Measurements from ENCODE around the gene HIF3A.

DNA sequence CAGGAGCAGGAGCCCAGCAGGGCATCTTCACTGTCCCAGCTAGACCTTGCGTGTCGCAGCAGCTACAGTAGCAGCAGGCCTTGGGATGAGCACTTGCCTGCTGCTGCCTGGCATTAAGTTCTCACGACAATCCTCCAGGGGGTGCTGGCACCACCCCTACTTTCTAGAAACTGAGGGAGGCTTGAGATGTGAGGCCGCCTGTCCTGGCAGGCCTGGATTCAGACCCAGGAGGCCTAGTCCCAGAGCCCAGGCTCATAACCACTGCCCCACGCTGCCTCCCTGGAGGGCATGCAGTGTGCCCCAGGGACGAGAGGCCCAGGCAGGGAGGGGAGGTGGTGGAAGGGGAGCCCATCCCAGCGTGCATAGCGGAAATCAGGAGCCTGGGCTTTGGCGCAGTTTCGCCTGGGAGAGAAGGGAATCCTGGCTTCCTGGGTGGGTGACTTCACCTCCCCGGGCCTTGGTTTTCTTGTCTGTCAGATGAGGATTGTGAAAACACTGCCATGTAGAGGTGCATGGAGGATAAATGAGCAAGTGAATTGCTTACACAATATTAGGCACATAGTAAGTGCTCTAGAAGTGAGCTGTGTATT is 76.2 kb downstream of the HIF3A start:
- no peak for TF ChIP-seq POLR2AphosphoS5 (IDR thresholded peaks at IDR 0.05)
- TF ChIP-seq CTCF (IDR thresholded peaks at IDR 0.05) = no peak

All from breast epithelium (tissue), 3 donors.